CD4-positive, CD25-positive, alpha-beta regulatory T cell (primary cell): ENCODE results near the gene OR3A3. TPM values are rescaled to one million over a fixed set of nuclear protein-coding genes. Genes with fewer than 3 reads are reported as not detected.
A peak's percentile ranks its signal among the peaks of the same experiment; 100 is the strongest.
"Not testable (repeated sequence)": the region's sequence is repeated elsewhere in the genome, so short reads cannot be mapped to it uniquely, and the experiment has no call there.

Source experiments
- ATAC-seq, 2 donors: fragments of 150-1000 bp; cut with Tn5 transposase; one replicate each; pipeline ENCODE4 v1.10.0; 2021; ENCODE audit warnings: low read depth in 2 of 2, moderate number of reproducible peaks in 2 of 2, moderate library complexity in 1 of 2
- DNase-seq, 3 donors: peaks; one replicate each; pipeline versions ENCODE4 v3.0.0 to v3.0.0-alpha.2; 2012 to 2022; ENCODE audit warnings: mixed read lengths in 1 of 3
- H3K27ac ChIP-seq: one replicate; pipeline ENCODE4 v1.7.0; 2013; ENCODE audit warnings: mild to moderate bottlenecking, low read length; ENCODE audit not compliant: insufficient read depth, poor library complexity, severe bottlenecking
- H3K27me3 ChIP-seq: one replicate; pipeline ENCODE4 v1.7.0; 2013; ENCODE audit warnings: low read length; ENCODE audit not compliant: control insufficient read depth, insufficient read depth
- H3K36me3 ChIP-seq: one replicate; pipeline ENCODE4 v1.7.0; 2013; ENCODE audit warnings: mild to moderate bottlenecking, low read length, moderate library complexity; ENCODE audit not compliant: control insufficient read depth, insufficient read depth
- H3K4me1 ChIP-seq: 2 replicates; pipeline ENCODE4 v1.7.0; 2013; ENCODE audit warnings: mild to moderate bottlenecking, low read length; ENCODE audit not compliant: insufficient read depth, control insufficient read depth, poor library complexity, severe bottlenecking
- H3K4me3 ChIP-seq: one replicate; pipeline ENCODE4 v1.7.0; 2013; ENCODE audit warnings: low read depth, mild to moderate bottlenecking, low read length, moderate library complexity
- H3K9me3 ChIP-seq, 2 experiments: 1 replicate in 1 of 2; 2 replicates in 1 of 2; pipeline ENCODE4 v1.7.0; 2013; ENCODE audit warnings: low read length in 2 of 2, mild to moderate bottlenecking in 1 of 2, moderate library complexity in 1 of 2; ENCODE audit not compliant: control insufficient read depth in 2 of 2
- H3K27ac Mint-ChIP-seq, 3 donors: one replicate each; pipeline ENCODE4 v1.8.0; 2020 to 2022; ENCODE audit warnings: mild to moderate bottlenecking in 3 of 3, mixed read lengths in 3 of 3, moderate library complexity in 2 of 3
- H3K27me3 Mint-ChIP-seq: one replicate; pipeline ENCODE4 v1.8.0; 2022; ENCODE audit warnings: mild to moderate bottlenecking, mixed read lengths
- H3K36me3 Mint-ChIP-seq: one replicate; pipeline ENCODE4 v1.8.0; 2020; ENCODE audit warnings: mixed read lengths
- H3K4me1 Mint-ChIP-seq, 4 donors: one replicate each; pipeline ENCODE4 v1.8.0; 2020 to 2022; ENCODE audit warnings: mixed read lengths in 4 of 4, mild to moderate bottlenecking in 1 of 4
- H3K4me3 Mint-ChIP-seq, 4 donors: one replicate each; pipeline ENCODE4 v1.8.0; 2020 to 2022; ENCODE audit warnings: mild to moderate bottlenecking in 4 of 4, mixed read lengths in 4 of 4, moderate library complexity in 3 of 4
- H3K9me3 Mint-ChIP-seq, 7 donors: one replicate each; pipeline ENCODE4 v1.8.0; 2020 to 2022; ENCODE audit warnings: mixed read lengths in 7 of 7, mild to moderate bottlenecking in 3 of 7, moderate library complexity in 2 of 7
- polyA plus RNA-seq, 4 donors: library from polyadenylated mRNA; unstranded; fragments of 300-500 nt; fragmentation: Illumina TruSeq; gene quantifications; one replicate each; pipeline ENCODE4 v1.2.3, GENCODE V29; 2021
- total RNA-seq: library from RNA; stranded (reverse); gene quantifications from one replicate; pipeline ENCODE4 v1.2.3, GENCODE V29; 2022

OR3A3 gene
- total RNA-seq (not detected), polyA plus RNA-seq (not detected)

GRCh38 chr17:3411070-3411469, at the start of gene OR3A3:
TSS of gene OR3A3 (plus strand) at chr17:3411370.
- no peak within 1 kb of the TSS for H3K27ac ChIP-seq
- Mint-ChIP-seq H3K4me1 (peaks cover 0 to 2% (median under 1%) of the 10 kb centered on the region in 4 donors), H3K27ac (no peak within 1 kb of the TSS), H3K4me3 (no peak within 1 kb of the TSS), H3K36me3 (no peaks in the 10 kb centered on the region), H3K27me3 (peaks cover 10% of the 10 kb centered on the region), H3K9me3 (peaks cover 0 to 24% (median 7%) of the 10 kb centered on the region in 7 donors)
- peaks cover 5 to 8% of the 10 kb centered on the region in 2 experiments for H3K9me3 ChIP-seq
- no peaks in the 10 kb centered on the region for H3K36me3 ChIP-seq
- DNase-seq (no peak), ATAC-seq (no peak)
- peaks cover 4% of the 10 kb centered on the region for H3K27me3 ChIP-seq
- H3K4me1 ChIP-seq = no peaks in the 10 kb centered on the region
- no peak within 1 kb of the TSS for H3K4me3 ChIP-seq

GRCh38 chr17:3371167-3371566, 40.0 kb upstream of the OR3A3 start:
- H3K4me3 Mint-ChIP-seq, H3K27ac Mint-ChIP-seq, H3K36me3 ChIP-seq, H3K27me3 Mint-ChIP-seq, H3K4me1 ChIP-seq, H3K9me3 ChIP-seq, DNase-seq, H3K36me3 Mint-ChIP-seq, H3K27ac ChIP-seq, H3K4me3 ChIP-seq, ATAC-seq, H3K27me3 ChIP-seq, H3K4me1 Mint-ChIP-seq: not testable (repeated sequence)
- peaks cover 0 to 34% (median 7%) of the 10 kb centered on the region in 7 donors for H3K9me3 Mint-ChIP-seq

GRCh38 chr17:3378321-3378720, 32.8 kb upstream of the OR3A3 start:
- H3K36me3 ChIP-seq = no peaks in the 10 kb centered on the region

GRCh38 chr17:3381957-3382356, 29.2 kb upstream of the OR3A3 start:
- peaks cover 0 to 7% (median 0%) of the 10 kb centered on the region in 7 donors for H3K9me3 Mint-ChIP-seq
- H3K36me3 Mint-ChIP-seq = no peaks in the 10 kb centered on the region
- H3K27ac Mint-ChIP-seq = no peak overlapping the region
- Histone ChIP-seq H3K4me3 (no peak overlapping the region), H3K27me3 (peaks cover 3% of the 10 kb centered on the region), H3K27ac (no peak overlapping the region), H3K36me3 (no peaks in the 10 kb centered on the region), H3K4me1 (no peaks in the 10 kb centered on the region), H3K9me3 (no peaks in the 10 kb centered on the region)
- no peak for DNase-seq
- peaks cover 20% of the 10 kb centered on the region for H3K27me3 Mint-ChIP-seq
- no peak overlapping the region for H3K4me3 Mint-ChIP-seq
- no peaks in the 10 kb centered on the region for H3K4me1 Mint-ChIP-seq
- no peak for ATAC-seq

More at GRCh38 chr17:3378321-3378720, 32.8 kb upstream of the OR3A3 start:
- Histone ChIP-seq H3K27ac (no peak overlapping the region), H3K4me1 (no peaks in the 10 kb centered on the region), H3K27me3 (peaks cover 3% of the 10 kb centered on the region), H3K9me3 (no peaks in the 10 kb centered on the region), H3K4me3 (no peak overlapping the region)
- DNase-seq (no peak), ATAC-seq (no peak)
- Mint-ChIP-seq H3K36me3 (no peaks in the 10 kb centered on the region), H3K4me3 (no peak overlapping the region), H3K27me3 (peaks cover 10% of the 10 kb centered on the region), H3K27ac (no peak overlapping the region), H3K9me3 (peaks cover 0 to 19% (median 7%) of the 10 kb centered on the region in 7 donors), H3K4me1 (no peaks in the 10 kb centered on the region)

- Mint-ChIP-seq H3K36me3 (no peaks in the 10 kb centered on the region), H3K4me1 (no peaks in the 10 kb centered on the region), H3K27ac (peak within 1 kb of the TSS; percentile 8 to 33 (median 14)), H3K27me3 (peaks cover 25% of the 10 kb centered on the region), H3K4me3 (peak within 1 kb of the TSS in 3 of 4 donors; percentile 67 to 81 (median 74)), H3K9me3 (peaks cover 0 to 5% (median 0%) of the 10 kb centered on the region in 7 donors)
- Histone ChIP-seq H3K4me3 (no peak within 1 kb of the TSS), H3K4me1 (no peaks in the 10 kb centered on the region), H3K36me3 (no peaks in the 10 kb centered on the region), H3K27me3 (peaks cover 3% of the 10 kb centered on the region), H3K9me3 (no peaks in the 10 kb centered on the region), H3K27ac (no peak within 1 kb of the TSS)
- ATAC-seq (peak; percentile 70 to 90), DNase-seq (peak; percentile 12 to 33 (median 18))
Measured at GRCh38 chr17:3385869-3386816, 25.0 kb upstream of the OR3A3 start, which contains the start of gene OR3A2. TSS of gene OR3A2 (minus strand) at chr17:3386308.

GRCh38 chr17:3389791-3390190, 21.4 kb upstream of the OR3A3 start:
- H3K9me3 ChIP-seq = no peaks in the 10 kb centered on the region
- Mint-ChIP-seq H3K9me3 (peaks cover 0 to 7% (median 0%) of the 10 kb centered on the region in 7 donors), H3K4me3 (no peak overlapping the region), H3K36me3 (no peaks in the 10 kb centered on the region), H3K27ac (no peak overlapping the region), H3K27me3 (peaks cover 29% of the 10 kb centered on the region), H3K4me1 (no peaks in the 10 kb centered on the region)
- no peak overlapping the region for H3K27ac ChIP-seq
- no peaks in the 10 kb centered on the region for H3K27me3 ChIP-seq
- ATAC-seq (no peak), DNase-seq (no peak)
- no peaks in the 10 kb centered on the region for H3K4me1 ChIP-seq
- no peaks in the 10 kb centered on the region for H3K36me3 ChIP-seq
- no peak overlapping the region for H3K4me3 ChIP-seq

GRCh38 chr17:3397801-3398200, 13.4 kb upstream of the OR3A3 start:
- not testable (repeated sequence) for H3K27ac Mint-ChIP-seq, DNase-seq

More at GRCh38 chr17:3397801-3398200, 13.4 kb upstream of the OR3A3 start:
- H3K4me1 Mint-ChIP-seq, H3K27me3 Mint-ChIP-seq, ATAC-seq, H3K4me1 ChIP-seq, H3K36me3 ChIP-seq, H3K27ac ChIP-seq, H3K36me3 Mint-ChIP-seq, H3K9me3 ChIP-seq, H3K4me3 ChIP-seq, H3K9me3 Mint-ChIP-seq, H3K4me3 Mint-ChIP-seq, H3K27me3 ChIP-seq: not testable (repeated sequence)
